A673 (cell line): ENCODE results near the gene UGT1A7. TPM values are rescaled to one million over a fixed set of nuclear protein-coding genes. Genes with fewer than 3 reads are reported as not detected.

Experiments used
- BruUV-seq: library from RNA; stranded (reverse); fragments of 400-500 nt; replicated peaks from 2 replicates; lab custom pipeline; 2021; lab: Mats Ljungman, UMichigan
- CTCF ChIA-PET: fragments of 300-600 bp; sonication (Branson Sonifier 250); formaldehyde crosslinking; loops from one replicate; lab custom pipeline; 2022; ENCODE audit warnings: antibody characterized with exemption; lab: Charles Lee
- POLR2A ChIA-PET: fragments of 300-600 bp; sonication (Branson Sonifier 250); formaldehyde crosslinking; loops from one replicate; lab custom pipeline; 2022; ENCODE audit warnings: antibody characterized with exemption; ENCODE audit not compliant: low non-redundant PET; lab: Charles Lee
- DNase-seq: peaks from one replicate; pipeline ENCODE4 v3.0.0-alpha.2; 2015; ENCODE audit warnings: low spot score
- H3K27ac ChIP-seq: fragments of 200-600 bp; sonication (generic); 2 replicates; pipeline ENCODE4 v1.5.1; 2016; ENCODE audit warnings: mixed run types, low read depth, mild to moderate bottlenecking, mixed read lengths, antibody characterized with exemption, low read length; ENCODE audit not compliant: poor library complexity, severe bottlenecking
- H3K27me3 ChIP-seq: fragments of 200-600 bp; sonication (generic); replicated peaks from 2 replicates; pipeline ENCODE4 v1.6.1; 2017; ENCODE audit warnings: mixed run types, low read depth, mild to moderate bottlenecking, mixed read lengths, antibody characterized with exemption, low read length; ENCODE audit not compliant: insufficient read depth, poor library complexity
- H3K36me3 ChIP-seq: fragments of 200-600 bp; sonication (generic); 2 replicates; pipeline ENCODE4 v1.6.1; 2016; ENCODE audit warnings: mixed run types, mild to moderate bottlenecking, mixed read lengths, antibody characterized with exemption, low read length; ENCODE audit not compliant: insufficient read depth, poor library complexity, severe bottlenecking
- H3K4me1 ChIP-seq: fragments of 200-600 bp; sonication (generic); 2 replicates; pipeline ENCODE4 v1.6.1; 2017; ENCODE audit warnings: mixed run types, mild to moderate bottlenecking, mixed read lengths, antibody characterized with exemption, low read length; ENCODE audit not compliant: insufficient read depth, poor library complexity, severe bottlenecking
- H3K4me3 ChIP-seq: fragments of 200-600 bp; sonication (generic); 2 replicates; pipeline ENCODE4 v1.5.1; 2016; ENCODE audit warnings: low read depth, mixed run types, mild to moderate bottlenecking, mixed read lengths, low read length; ENCODE audit not compliant: poor library complexity, severe bottlenecking
- H3K9me3 ChIP-seq: fragments of 200-600 bp; sonication (generic); 2 replicates; pipeline ENCODE4 v1.6.1; 2016; ENCODE audit warnings: mixed run types, low read depth, mild to moderate bottlenecking, mixed read lengths, antibody characterized with exemption, low read length; ENCODE audit not compliant: poor library complexity, severe bottlenecking
- EZH2 ChIP-seq: fragments of 200-600 bp; sonication (generic); IDR thresholded peaks from 2 replicates; pipeline ENCODE4 v1.6.1; 2017; ENCODE audit warnings: borderline replicate concordance, low read depth, mild to moderate bottlenecking, mixed read lengths, antibody characterized with exemption, low read length; ENCODE audit not compliant: poor library complexity, severe bottlenecking
- intact Hi-C: fragments of 100-400 bp; cut with micrococcal nuclease; formaldehyde crosslinking; loops from one replicate; pipeline ENCODE4 v1.10.0; 2022; ENCODE audit not compliant: unreplicated experiment
- total RNA-seq: library from RNA; stranded (reverse); gene quantifications from 2 replicates; pipeline ENCODE4 v1.2.3, GENCODE V29; 2021
- TF ChIP-seq, protein P1 (sequence below): fragments of 300-800, 200-600 bp; sonication (generic); conservative IDR thresholded peaks from 2 replicates; pipeline ENCODE4 v1.5.1; 2017; ENCODE audit warnings: low read depth, mild to moderate bottlenecking, antibody characterized with exemption, low read length, moderate library complexity, mixed read lengths

Gene UGT1A7
- total RNA-seq, 1 experiment from 2014 or later, result not detected

DNA sequence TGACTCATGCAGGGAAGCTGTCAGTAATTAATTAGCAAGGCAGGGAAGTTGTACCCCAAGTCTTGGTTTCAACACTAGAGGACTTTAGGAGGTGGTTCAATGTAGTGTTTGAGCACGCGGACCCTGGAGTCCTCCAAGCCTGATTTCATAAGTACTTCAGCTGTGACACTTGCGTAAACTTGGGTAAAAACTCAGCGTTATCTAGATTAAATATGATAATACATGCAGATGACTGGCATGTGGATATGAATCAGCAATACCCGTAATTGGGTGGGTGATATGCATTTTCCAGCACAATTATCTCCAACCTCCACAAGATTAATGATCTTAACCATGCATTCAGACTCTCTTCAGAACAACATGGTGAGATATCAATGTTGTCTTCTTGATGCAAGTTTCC lies 5.2 kb downstream of the UGT1A7 start:
- CTCF ChIA-PET, result no interaction called here
- Histone ChIP-seq H3K27ac (no peak overlapping the region), H3K4me1 (no peaks in the 10 kb centered on the region), H3K27me3 (no peaks in the 10 kb centered on the region), H3K9me3 (no peaks in the 10 kb centered on the region), H3K36me3 (no peaks in the 10 kb centered on the region), H3K4me3 (no peak overlapping the region)
- POLR2A ChIA-PET, result no interaction called here
- no peak for DNase-seq
- no TSS peak for BruUV-seq
- intact Hi-C loops, result no loop called here
- TF ChIP-seq, protein P1, sequence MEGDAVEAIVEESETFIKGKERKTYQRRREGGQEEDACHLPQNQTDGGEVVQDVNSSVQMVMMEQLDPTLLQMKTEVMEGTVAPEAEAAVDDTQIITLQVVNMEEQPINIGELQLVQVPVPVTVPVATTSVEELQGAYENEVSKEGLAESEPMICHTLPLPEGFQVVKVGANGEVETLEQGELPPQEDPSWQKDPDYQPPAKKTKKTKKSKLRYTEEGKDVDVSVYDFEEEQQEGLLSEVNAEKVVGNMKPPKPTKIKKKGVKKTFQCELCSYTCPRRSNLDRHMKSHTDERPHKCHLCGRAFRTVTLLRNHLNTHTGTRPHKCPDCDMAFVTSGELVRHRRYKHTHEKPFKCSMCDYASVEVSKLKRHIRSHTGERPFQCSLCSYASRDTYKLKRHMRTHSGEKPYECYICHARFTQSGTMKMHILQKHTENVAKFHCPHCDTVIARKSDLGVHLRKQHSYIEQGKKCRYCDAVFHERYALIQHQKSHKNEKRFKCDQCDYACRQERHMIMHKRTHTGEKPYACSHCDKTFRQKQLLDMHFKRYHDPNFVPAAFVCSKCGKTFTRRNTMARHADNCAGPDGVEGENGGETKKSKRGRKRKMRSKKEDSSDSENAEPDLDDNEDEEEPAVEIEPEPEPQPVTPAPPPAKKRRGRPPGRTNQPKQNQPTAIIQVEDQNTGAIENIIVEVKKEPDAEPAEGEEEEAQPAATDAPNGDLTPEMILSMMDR, result no peak
- TF ChIP-seq EZH2, result no peak

DNA sequence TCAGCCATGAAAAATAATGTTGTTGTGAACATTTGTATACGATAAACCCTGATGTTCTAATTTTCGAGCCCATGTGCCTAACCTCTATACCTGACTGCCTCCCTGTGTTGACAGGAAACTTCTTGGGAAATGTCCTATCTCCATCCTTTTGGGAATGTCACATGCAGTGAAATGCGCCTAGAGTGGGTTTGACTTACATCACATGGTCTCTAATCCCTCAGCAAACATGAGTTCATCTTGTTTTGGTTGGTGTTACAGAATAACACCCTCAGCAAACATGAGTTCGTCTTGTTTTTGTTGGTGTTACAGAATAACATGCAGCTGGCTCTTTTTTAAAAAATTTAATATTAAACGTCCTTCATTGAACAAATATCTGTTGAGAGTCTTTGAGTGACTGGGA lies 6.6 kb downstream of the UGT1A7 start:
- Histone ChIP-seq H3K27ac (no peak overlapping the region), H3K27me3 (no peaks in the 10 kb centered on the region), H3K4me1 (no peaks in the 10 kb centered on the region), H3K9me3 (no peaks in the 10 kb centered on the region), H3K36me3 (no peaks in the 10 kb centered on the region), H3K4me3 (no peak overlapping the region)
- ChIA-PET POLR2A (no interaction called here), CTCF (interaction anchor here (0.6 kb wide), 1 partner anchor 486 kb away, joined by 3 read pairs; no protein-coding TSS in a partner anchor)
- TF ChIP-seq, protein P1, result no peak
- TF ChIP-seq EZH2, result no peak
- no peak for DNase-seq
- intact Hi-C loops, result no loop called here
- BruUV-seq, result no TSS peak

DNA sequence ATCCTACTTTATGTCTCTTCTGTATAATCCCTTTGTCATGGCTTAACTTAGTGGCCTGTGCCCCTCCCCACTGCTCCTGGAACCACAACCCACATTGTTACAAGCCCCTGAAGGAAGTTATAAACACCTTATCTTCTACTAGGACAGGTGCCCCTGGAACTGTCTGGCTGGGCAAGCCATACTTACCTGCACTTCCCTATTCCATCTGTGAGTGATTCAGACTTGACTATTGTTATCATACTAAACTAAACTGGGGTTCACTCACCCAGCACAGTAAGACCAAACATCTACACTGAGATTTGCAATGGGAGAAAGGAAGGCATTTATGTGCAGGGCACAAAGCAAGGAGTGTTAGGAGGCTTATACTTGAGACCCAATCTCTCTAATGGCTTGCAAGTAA lies 7.3 kb downstream of the UGT1A7 start:
- no peak for DNase-seq
- no peaks in the 10 kb centered on the region for H3K4me1 ChIP-seq
- no peaks in the 10 kb centered on the region for H3K36me3 ChIP-seq
- no peaks in the 10 kb centered on the region for H3K27me3 ChIP-seq
- no peak overlapping the region for H3K27ac ChIP-seq
- H3K4me3 ChIP-seq, result no peak overlapping the region
- ChIA-PET POLR2A (no interaction called here), CTCF (no interaction called here)
- BruUV-seq, result no TSS peak
- TF ChIP-seq, protein P1, result no peak
- no peak for TF ChIP-seq EZH2
- no peaks in the 10 kb centered on the region for H3K9me3 ChIP-seq
- intact Hi-C loops, result no loop called here
